ENCODE data around the gene BTBD10. TPM values are rescaled to one million over a fixed set of nuclear protein-coding genes. Genes with fewer than 3 reads are reported as not detected.

Gene BTBD10
- 10 to 100 TPM; 19.4 to 30.8 TPM for total RNA-seq

GRCh38 chr11:13462901-13463778, at the start of gene BTBD10:
Gene BTBD10, minus strand, starts transcription at chr11:13463222. Its CDS starts 18,098 bp downstream, at chr11:13445124.
- DNase-seq (ENCODE audit: low spot score in 2 of 2), result peak; percentile 90 to 94
- Mint-ChIP-seq H3K36me3 (peaks cover 14 to 22% of the 10 kb centered on the region in 2 donors), H3K27ac (peak within 1 kb of the TSS; percentile 98 to 99), H3K9me3 (no peaks in the 10 kb centered on the region)
- peak; percentile 95 to 97 for ATAC-seq

GRCh38 chr11:13503393-13503792, 40.4 kb upstream of the BTBD10 start:
- no peak for DNase-seq (ENCODE audit: low spot score in 2 of 2)
- ATAC-seq, result no peak
- no peaks in the 10 kb centered on the region for H3K9me3 Mint-ChIP-seq
- no peak overlapping the region for H3K27ac Mint-ChIP-seq
- no peaks in the 10 kb centered on the region for H3K36me3 Mint-ChIP-seq

- Mint-ChIP-seq H3K9me3 (no peaks in the 10 kb centered on the region), H3K27ac (no peak overlapping the region), H3K36me3 (no peaks in the 10 kb centered on the region)
- no peak for DNase-seq (ENCODE audit: low spot score in 2 of 2)
- ATAC-seq, result no peak
These were observed 39.5 kb upstream of the BTBD10 start for GRCh38 chr11:13502492-13502891.

- Mint-ChIP-seq H3K27ac (no peak within 1 kb of the TSS), H3K9me3 (no peaks in the 10 kb centered on the region), H3K36me3 (no peaks in the 10 kb centered on the region)
These were observed 32.9 kb upstream of the BTBD10 start, which contains the start of gene PTH for GRCh38 chr11:13495929-13496328. Gene PTH, minus strand, starts transcription at chr11:13495997. Its CDS starts 3,142 bp downstream, at chr11:13492855.

GRCh38 chr11:13494051-13494450, 31.0 kb upstream of the BTBD10 start:
- no peaks in the 10 kb centered on the region for H3K9me3 Mint-ChIP-seq
- DNase-seq (ENCODE audit: low spot score in 2 of 2), result no peak
- ATAC-seq, result no peak
- H3K27ac Mint-ChIP-seq, result no peak overlapping the region
- H3K36me3 Mint-ChIP-seq, result no peaks in the 10 kb centered on the region

More at GRCh38 chr11:13495929-13496328, 32.9 kb upstream of the BTBD10 start, which contains the start of gene PTH:
- DNase-seq (ENCODE audit: low spot score in 2 of 2), result no peak
- ATAC-seq, result no peak

- peak; percentile 66 to 75 for ATAC-seq
- peak in 1 of 2 donors; percentile 5 for DNase-seq (ENCODE audit: low spot score in 2 of 2)
- peak overlapping the region; percentile 31 to 47 for H3K27ac Mint-ChIP-seq
- H3K9me3 Mint-ChIP-seq, result peaks cover 0 to 4% of the 10 kb centered on the region in 2 donors
- H3K36me3 Mint-ChIP-seq, result no peaks in the 10 kb centered on the region
These were observed 24.6 kb upstream of the BTBD10 start for GRCh38 chr11:13487661-13488030.

- peak; percentile 85 to 92 for ATAC-seq
- peak overlapping the region; percentile 31 to 47 for H3K27ac Mint-ChIP-seq
- DNase-seq (ENCODE audit: low spot score in 2 of 2), result peak in 1 of 2 donors; percentile 65
These were observed 24.1 kb upstream of the BTBD10 start for GRCh38 chr11:13486926-13487660.

GRCh38 chr11:13480198-13480597, 17.2 kb upstream of the BTBD10 start:
- H3K36me3 Mint-ChIP-seq, result no peaks in the 10 kb centered on the region
- no peak overlapping the region for H3K27ac Mint-ChIP-seq
- ATAC-seq (no peak), DNase-seq (ENCODE audit: low spot score in 2 of 2) (no peak)
- H3K9me3 Mint-ChIP-seq, result peaks cover 0 to 4% of the 10 kb centered on the region in 2 donors

More at GRCh38 chr11:13486926-13487660, 24.1 kb upstream of the BTBD10 start:
- Mint-ChIP-seq H3K9me3 (peaks cover 0 to 4% of the 10 kb centered on the region in 2 donors), H3K36me3 (no peaks in the 10 kb centered on the region)

- Mint-ChIP-seq H3K27ac (no peak overlapping the region), H3K36me3 (no peaks in the 10 kb centered on the region), H3K9me3 (peaks cover 0 to 4% of the 10 kb centered on the region in 2 donors)
- DNase-seq (ENCODE audit: low spot score in 2 of 2), result no peak
- no peak for ATAC-seq
These were observed 16.7 kb upstream of the BTBD10 start for GRCh38 chr11:13479688-13480087.

- no peaks in the 10 kb centered on the region for H3K9me3 Mint-ChIP-seq
- no peak for ATAC-seq
- H3K27ac Mint-ChIP-seq, result no peak overlapping the region
- DNase-seq (ENCODE audit: low spot score in 2 of 2), result no peak
- H3K36me3 Mint-ChIP-seq, result no peaks in the 10 kb centered on the region
These were observed 12.1 kb upstream of the BTBD10 start for GRCh38 chr11:13475091-13475490.

GRCh38 chr11:13473013-13473722, 10.1 kb upstream of the BTBD10 start:
- no peak overlapping the region for H3K27ac Mint-ChIP-seq

GRCh38 chr11:13468750-13469149, 5.7 kb upstream of the BTBD10 start:
- Mint-ChIP-seq H3K36me3 (peaks cover 0 to 2% of the 10 kb centered on the region in 2 donors), H3K27ac (no peak overlapping the region), H3K9me3 (no peaks in the 10 kb centered on the region)
- DNase-seq (ENCODE audit: low spot score in 2 of 2) (no peak), ATAC-seq (no peak)

More at GRCh38 chr11:13473013-13473722, 10.1 kb upstream of the BTBD10 start:
- H3K9me3 Mint-ChIP-seq, result no peaks in the 10 kb centered on the region
- no peak for ATAC-seq
- H3K36me3 Mint-ChIP-seq, result no peaks in the 10 kb centered on the region
- no peak for DNase-seq (ENCODE audit: low spot score in 2 of 2)

- Mint-ChIP-seq H3K27ac (no peak overlapping the region), H3K36me3 (peaks cover 10 to 14% of the 10 kb centered on the region in 2 donors), H3K9me3 (no peaks in the 10 kb centered on the region)
- no peak for DNase-seq (ENCODE audit: low spot score in 2 of 2)
- ATAC-seq, result no peak
These were observed 2.9 kb upstream of the BTBD10 start for GRCh38 chr11:13465909-13466371.

- H3K36me3 Mint-ChIP-seq, result peaks cover 14 to 22% of the 10 kb centered on the region in 2 donors
- H3K9me3 Mint-ChIP-seq, result no peaks in the 10 kb centered on the region
- H3K27ac Mint-ChIP-seq, result peak overlapping the region; percentile 98 to 99
- no peak for DNase-seq (ENCODE audit: low spot score in 2 of 2)
- no peak for ATAC-seq
These were observed 813 bp upstream of the BTBD10 start for GRCh38 chr11:13463779-13464290.

- peak; percentile 64 to 67 for ATAC-seq
- H3K27ac Mint-ChIP-seq, result peak overlapping the region; percentile 98 to 99
- DNase-seq (ENCODE audit: low spot score in 2 of 2), result peak; percentile 64 to 73
- peaks cover 14 to 22% of the 10 kb centered on the region in 2 donors for H3K36me3 Mint-ChIP-seq
- H3K9me3 Mint-ChIP-seq, result no peaks in the 10 kb centered on the region
These were observed 616 bp downstream of the BTBD10 start for GRCh38 chr11:13462311-13462900.

- peaks cover 14 to 22% of the 10 kb centered on the region in 2 donors for H3K36me3 Mint-ChIP-seq
- H3K27ac Mint-ChIP-seq, result peak overlapping the region; percentile 55 to 98
- ATAC-seq (no peak), DNase-seq (ENCODE audit: low spot score in 2 of 2) (no peak)
- H3K9me3 Mint-ChIP-seq, result no peaks in the 10 kb centered on the region
These were observed 1.7 kb downstream of the BTBD10 start for GRCh38 chr11:13461291-13461690.
